ENCODE data around the gene SOX2. TPM values are rescaled to one million over a fixed set of nuclear protein-coding genes. Genes with fewer than 3 reads are reported as not detected.

Gene SOX2
- total RNA-seq, 1 donor from 2014 or later = not detected

GRCh38 chr3:181690769-181691168, 21.0 kb upstream of the SOX2 start:
- ATAC-seq (ENCODE audit: low read depth) (no peak), DNase-seq (no peak)
- Mint-ChIP-seq H3K4me1 (peaks cover 5% of the 10 kb centered on the region), H3K27ac (no peak overlapping the region), H3K4me3 (no peak overlapping the region), H3K36me3 (ENCODE audit: low read depth) (no peaks in the 10 kb centered on the region), H3K27me3 (peaks cover 26% of the 10 kb centered on the region), H3K9me3 (no peaks in the 10 kb centered on the region)
- POLR2A ChIA-PET = no interaction called here
- intact Hi-C loops (cut with micrococcal nuclease) = loop anchor here (5.0 kb wide), 1 partner anchor 37 kb away; no protein-coding TSS in a partner anchor
- CTCF ChIA-PET = no interaction called here
- TF ChIP-seq, protein P1, sequence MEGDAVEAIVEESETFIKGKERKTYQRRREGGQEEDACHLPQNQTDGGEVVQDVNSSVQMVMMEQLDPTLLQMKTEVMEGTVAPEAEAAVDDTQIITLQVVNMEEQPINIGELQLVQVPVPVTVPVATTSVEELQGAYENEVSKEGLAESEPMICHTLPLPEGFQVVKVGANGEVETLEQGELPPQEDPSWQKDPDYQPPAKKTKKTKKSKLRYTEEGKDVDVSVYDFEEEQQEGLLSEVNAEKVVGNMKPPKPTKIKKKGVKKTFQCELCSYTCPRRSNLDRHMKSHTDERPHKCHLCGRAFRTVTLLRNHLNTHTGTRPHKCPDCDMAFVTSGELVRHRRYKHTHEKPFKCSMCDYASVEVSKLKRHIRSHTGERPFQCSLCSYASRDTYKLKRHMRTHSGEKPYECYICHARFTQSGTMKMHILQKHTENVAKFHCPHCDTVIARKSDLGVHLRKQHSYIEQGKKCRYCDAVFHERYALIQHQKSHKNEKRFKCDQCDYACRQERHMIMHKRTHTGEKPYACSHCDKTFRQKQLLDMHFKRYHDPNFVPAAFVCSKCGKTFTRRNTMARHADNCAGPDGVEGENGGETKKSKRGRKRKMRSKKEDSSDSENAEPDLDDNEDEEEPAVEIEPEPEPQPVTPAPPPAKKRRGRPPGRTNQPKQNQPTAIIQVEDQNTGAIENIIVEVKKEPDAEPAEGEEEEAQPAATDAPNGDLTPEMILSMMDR (IDR thresholded peaks at IDR 0.05) = no peak

DNA sequence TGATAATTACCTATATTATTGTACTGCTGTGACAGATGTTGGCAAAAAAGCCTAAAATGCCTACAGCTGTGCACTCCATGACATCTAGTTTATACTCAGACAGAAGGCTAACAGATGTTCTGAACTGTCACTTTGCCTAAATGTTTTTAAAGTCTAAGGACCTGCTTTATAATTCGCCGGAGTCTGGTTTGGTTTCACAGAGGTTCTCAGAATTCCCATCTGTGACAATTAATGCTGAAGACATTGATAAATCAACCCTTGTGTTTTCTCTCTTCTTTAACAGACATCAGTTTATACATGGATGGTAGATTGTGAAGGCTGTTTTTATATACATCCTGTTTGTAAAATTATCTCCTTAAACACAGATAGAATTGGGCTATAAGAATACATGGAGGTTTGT, 19.8 kb upstream of the SOX2 start:
- DNase-seq = no peak
- TF ChIP-seq, protein P1 (IDR thresholded peaks at IDR 0.05) = no peak
- POLR2A ChIA-PET = no interaction called here
- Mint-ChIP-seq H3K36me3 (ENCODE audit: low read depth) (no peaks in the 10 kb centered on the region), H3K27me3 (peaks cover 35% of the 10 kb centered on the region), H3K4me3 (no peak overlapping the region), H3K4me1 (peaks cover 11% of the 10 kb centered on the region), H3K27ac (no peak overlapping the region), H3K9me3 (no peaks in the 10 kb centered on the region)
- intact Hi-C loops (cut with micrococcal nuclease) = loop anchor here (5.0 kb wide), 1 partner anchor 35 kb away; no protein-coding TSS in a partner anchor
- CTCF ChIA-PET = no interaction called here
- ATAC-seq (ENCODE audit: low read depth) = no peak

- Mint-ChIP-seq H3K27ac (no peak overlapping the region), H3K36me3 (ENCODE audit: low read depth) (no peaks in the 10 kb centered on the region), H3K27me3 (peaks cover 39% of the 10 kb centered on the region), H3K4me3 (no peak overlapping the region), H3K4me1 (peaks cover 11% of the 10 kb centered on the region), H3K9me3 (no peaks in the 10 kb centered on the region)
- DNase-seq (no peak), ATAC-seq (ENCODE audit: low read depth) (no peak)
- TF ChIP-seq, protein P1 (IDR thresholded peaks at IDR 0.05) = no peak
- ChIA-PET CTCF (no interaction called here), POLR2A (no interaction called here)
- intact Hi-C loops (cut with micrococcal nuclease) = loop anchor here (5.0 kb wide), 1 partner anchor 35 kb away; no protein-coding TSS in a partner anchor
Measured at GRCh38 chr3:181692311-181693145, 19.2 kb upstream of the SOX2 start.

DNA sequence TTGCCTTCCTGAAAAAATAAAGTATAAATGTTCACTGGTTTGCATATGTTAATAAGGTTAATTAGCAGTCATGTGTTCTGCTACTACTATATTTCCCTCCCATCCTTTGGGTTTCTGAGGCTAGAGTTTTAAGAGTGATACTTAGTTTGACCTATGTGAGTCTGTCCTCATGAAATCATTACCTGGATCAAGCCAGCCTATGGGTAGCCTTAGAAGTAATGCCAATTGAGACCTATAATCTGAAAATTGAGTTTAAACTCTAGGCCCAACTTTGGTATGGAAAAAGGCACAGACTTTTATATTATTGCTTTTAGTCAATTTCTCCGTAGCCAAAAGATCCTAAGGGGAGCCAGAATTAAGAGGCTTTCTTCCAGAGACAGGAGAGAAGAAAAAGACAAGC, 18.4 kb upstream of the SOX2 start:
- DNase-seq = no peak
- intact Hi-C loops (cut with micrococcal nuclease) = loop anchor here (5.0 kb wide), 1 partner anchor 34 kb away; no protein-coding TSS in a partner anchor
- no peaks in the 10 kb centered on the region for H3K36me3 Mint-ChIP-seq (ENCODE audit: low read depth)
- no peaks in the 10 kb centered on the region for H3K9me3 Mint-ChIP-seq
- H3K27me3 Mint-ChIP-seq = peaks cover 46% of the 10 kb centered on the region
- H3K4me1 Mint-ChIP-seq = peaks cover 11% of the 10 kb centered on the region
- H3K27ac Mint-ChIP-seq = no peak overlapping the region
- ATAC-seq (ENCODE audit: low read depth) = no peak
- POLR2A ChIA-PET = no interaction called here
- CTCF ChIA-PET = no interaction called here
- H3K4me3 Mint-ChIP-seq = no peak overlapping the region
- TF ChIP-seq, protein P1 (IDR thresholded peaks at IDR 0.05) = no peak

DNA sequence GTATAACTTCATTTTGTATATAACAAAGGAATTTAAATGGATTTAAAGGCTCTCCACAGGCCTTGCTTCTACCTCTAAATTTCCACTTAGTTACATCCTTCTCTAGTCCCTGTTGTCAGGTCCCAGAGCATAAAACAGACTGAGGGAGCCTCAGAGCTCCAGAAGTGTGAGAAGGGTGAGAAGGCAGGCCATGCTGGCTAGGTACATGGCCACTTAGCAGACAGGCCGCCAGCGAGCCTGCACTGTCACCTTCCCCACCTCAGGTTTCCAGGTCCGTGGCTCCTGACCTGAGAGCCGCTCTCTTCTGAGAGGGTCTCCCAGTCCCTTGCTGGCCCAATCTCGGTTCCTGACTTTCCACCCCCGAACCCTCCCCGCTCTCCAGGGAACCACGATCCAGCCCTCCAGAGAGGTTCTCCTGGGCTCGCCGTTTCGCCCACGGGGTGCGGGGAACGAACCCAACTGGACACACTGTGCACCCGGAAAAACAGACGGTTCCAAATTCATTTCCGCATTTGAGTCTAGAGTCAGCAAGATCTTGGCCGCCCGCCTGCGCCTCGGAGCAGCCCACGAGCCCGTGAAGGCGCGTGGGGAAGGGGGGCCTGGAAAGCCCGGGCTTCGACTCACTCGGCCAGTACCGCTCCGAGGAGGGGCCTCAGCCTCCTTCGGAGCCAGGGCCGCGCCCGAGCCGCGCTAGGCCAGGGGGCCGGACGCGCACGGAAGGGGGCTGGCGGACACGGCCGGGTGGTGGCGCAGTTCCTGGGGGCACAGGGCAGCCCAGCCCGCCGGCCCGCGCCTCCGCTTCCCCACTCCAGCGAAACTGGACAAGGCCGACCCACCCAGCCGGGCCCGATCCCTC, 16.7 kb upstream of the SOX2 start:
- Mint-ChIP-seq H3K27me3 (peaks cover 59% of the 10 kb centered on the region), H3K9me3 (no peaks in the 10 kb centered on the region), H3K27ac (no peak overlapping the region), H3K4me1 (peaks cover 11% of the 10 kb centered on the region), H3K4me3 (no peak overlapping the region), H3K36me3 (ENCODE audit: low read depth) (no peaks in the 10 kb centered on the region)
- TF ChIP-seq, protein P1 (IDR thresholded peaks at IDR 0.05) = no peak
- ATAC-seq (ENCODE audit: low read depth) (no peak), DNase-seq (no peak)
- ChIA-PET POLR2A (no interaction called here), CTCF (no interaction called here)
- intact Hi-C loops (cut with micrococcal nuclease) = loop anchor here (5.0 kb wide), 1 partner anchor 32 kb away; no protein-coding TSS in a partner anchor
